ENCODE data around the gene TTYH3. TPM values are rescaled to one million over a fixed set of nuclear protein-coding genes. Genes with fewer than 3 reads are reported as not detected.

TTYH3 gene
- total and polyA plus RNA-seq, 9 of the 15 experiments (the other 6 are each of a cell fraction or from before 2014, with no cell fraction given) = 0.01 to 5.5 (median 1.1) TPM

DNA sequence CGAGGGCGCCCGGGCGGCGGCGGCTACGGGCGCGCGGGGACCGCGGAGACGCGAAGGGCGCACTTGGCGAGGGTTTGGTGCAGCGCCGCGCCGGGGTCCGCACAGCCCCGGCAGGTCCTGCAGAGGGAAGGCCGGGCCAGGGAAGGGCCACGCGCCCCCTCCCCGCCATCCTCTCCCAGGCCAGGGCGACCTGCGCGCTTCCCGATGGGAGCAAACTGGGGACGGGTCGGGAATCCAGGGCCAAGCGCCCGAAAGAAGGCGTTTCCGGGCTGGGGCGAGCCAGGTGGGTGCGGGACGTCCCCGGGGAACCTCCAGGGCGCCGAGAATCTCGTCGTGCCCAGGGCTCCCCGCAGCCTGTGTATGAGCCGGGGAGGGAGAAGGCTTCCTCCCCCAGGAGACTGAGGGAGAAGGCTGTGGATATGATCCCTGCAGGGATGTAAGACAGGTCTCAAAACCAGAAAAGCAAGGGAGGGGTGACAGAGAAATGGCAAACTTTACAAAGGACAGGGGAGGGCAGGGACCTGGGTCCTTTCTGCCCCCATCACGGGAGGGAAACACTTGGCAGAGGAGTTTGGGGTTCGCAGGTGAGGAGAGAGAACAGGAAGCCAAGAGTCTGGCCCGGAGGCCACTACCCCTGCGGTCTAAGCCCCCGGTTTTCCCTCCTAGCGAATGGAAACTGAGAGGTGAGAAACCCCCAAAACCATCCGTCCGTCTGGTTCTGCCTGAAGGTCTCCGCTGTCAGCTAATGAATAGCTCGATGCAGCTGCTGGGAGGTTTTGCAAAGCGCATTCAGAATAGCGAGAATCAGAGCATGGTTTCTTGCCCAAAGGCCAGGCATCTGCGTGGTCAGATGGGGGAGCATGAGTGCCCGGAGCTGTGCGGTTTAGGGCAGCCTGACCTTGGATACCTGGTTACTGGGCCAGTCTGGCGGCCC is 56.9 kb downstream of the TTYH3 start:
- CTCF ChIA-PET (ENCODE audit: low intra/inter-chr PET ratio) = no interaction called here
- H3K9ac ChIP-seq (ENCODE audit: insufficient read depth in 1 of 2, low read depth in 2 of 2, low read length in 2 of 2) = no peak overlapping the region
- H3K9me3 ChIP-seq (replicated peaks; ENCODE audit: control insufficient read depth, insufficient read depth, low read depth, low read length) = no peaks in the 10 kb centered on the region
- H3K27me3 ChIP-seq (ENCODE audit: control insufficient read depth in 2 of 2, insufficient read depth in 2 of 2, low read length in 2 of 2) = peaks cover 31 to 54% of the 10 kb centered on the region in 2 experiments; a peak in 4 of 5 replicates
- WGBS (ENCODE audit: insufficient coverage, low coverage, missing lambda C conversion rate) = 14% methylated on average over 23 of the region's 62 CpGs
- H3K4me1 ChIP-seq (replicated peaks in 1 of 2; ENCODE audit: control insufficient read depth in 2 of 2, insufficient read depth in 2 of 2, low read length in 2 of 2) = peaks cover 0 to 26% of the 10 kb centered on the region in 2 experiments; a peak in 2 of 5 replicates
- intact Hi-C loops (cut with micrococcal nuclease) = loop anchor here (10.0 kb wide), 1 partner anchor 124 kb away; no protein-coding TSS in a partner anchor
- H3K36me3 ChIP-seq (ENCODE audit: control insufficient read depth, insufficient read depth, low read length) = no peaks in the 10 kb centered on the region
- H3K79me2 ChIP-seq (ENCODE audit: control insufficient read depth, insufficient read depth, low read length) = no peaks in the 10 kb centered on the region
- no peak for ATAC-seq
- no peak overlapping the region for H2AFZ ChIP-seq (ENCODE audit: low read depth, low read length)
- H4K20me1 ChIP-seq (replicated peaks; ENCODE audit: control insufficient read depth, insufficient read depth, low read length) = 0 out of 2 replicates have a peak, but pooled peaks cover 5% of the 10 kb centered on the region
- no TSS peak for BruUV-seq (replicated peaks)
- POLR2A ChIA-PET = no interaction called here
- in situ Hi-C loops (cut with MboI) = no loop called here
- H3K27ac ChIP-seq (ENCODE audit: extremely low read depth, low read depth, low read length) = no peak overlapping the region
- DNase-seq (ENCODE audit: extremely low read depth in 1 of 4, low spot score in 3 of 4) = no peak
- H3K4me2 ChIP-seq (ENCODE audit: insufficient read depth, low read length) = no peak overlapping the region
- no peak for FAIRE-seq
- no peak overlapping the region for H3K4me3 ChIP-seq
- H3K9me1 ChIP-seq (ENCODE audit: control insufficient read depth, insufficient read depth, low read length) = no peaks in the 10 kb centered on the region
- TF ChIP-seq TEAD4 (IDR thresholded peaks at IDR 0.05; ENCODE audit: low read length) = no peak
- no peak for TF ChIP-seq TEAD4 (CRISPR knock-in tag; IDR thresholded peaks at IDR 0.05; ENCODE audit: borderline replicate concordance)
- TF ChIP-seq ZNF318 (IDR thresholded peaks at IDR 0.05; ENCODE audit: borderline replicate concordance in 1 of 2, low read depth in 1 of 2) = no peak
- no peak for TF ChIP-seq ZFP1 (CRISPR knock-in tag; IDR thresholded peaks at IDR 0.05)
- no peak for TF ChIP-seq HINFP (tag; conservative IDR thresholded peaks at IDR 0.05; ENCODE audit: low read depth)
- no peak for TF ChIP-seq ATF3 (IDR thresholded peaks at IDR 0.05)
- TF ChIP-seq ATF3 (CRISPR knock-in tag; conservative IDR thresholded peaks at IDR 0.05) = no peak
- TF ChIP-seq RNF2 (IDR thresholded peaks at IDR 0.05) = no peak
